WERI-Rb-1 (cell line): ENCODE measurements around the gene SLC25A38.

Experiments
- DNase-seq: peaks from one replicate; pipeline ENCODE4 v3.0.0-alpha.2; 2020
- H3K27ac ChIP-seq: fragments of 250-450 bp; sonication (Bioruptor Pico); 2 replicates; pipeline ENCODE4 v1.5.1; 2020; ENCODE audit warnings: mild to moderate bottlenecking, moderate library complexity
- H3K27me3 ChIP-seq: fragments of 250-450 bp; sonication (Bioruptor Pico); 2 replicates; pipeline ENCODE4 v1.5.1; 2021; ENCODE audit warnings: mild to moderate bottlenecking, low read depth, moderate library complexity; ENCODE audit not compliant: insufficient read depth, severe bottlenecking
- H3K36me3 ChIP-seq: fragments of 250-450 bp; sonication (Bioruptor Pico); 2 replicates; pipeline ENCODE4 v1.5.1; 2020; ENCODE audit warnings: mild to moderate bottlenecking, moderate library complexity
- H3K4me3 ChIP-seq: 2 replicates; pipeline ENCODE4 v1.5.1; 2011; ENCODE audit warnings: low read depth, mild to moderate bottlenecking, control low read depth, low read length
- H3K9me3 ChIP-seq: fragments of 250-450 bp; sonication (Bioruptor Pico); 2 replicates; pipeline ENCODE4 v1.5.1; 2021; ENCODE audit warnings: mild to moderate bottlenecking, moderate library complexity; ENCODE audit not compliant: severe bottlenecking
- TF ChIP-seq, protein P1 (sequence below): IDR thresholded peaks from 2 replicates; pipeline ENCODE4 v1.5.1; 2011; ENCODE audit warnings: low read depth, mild to moderate bottlenecking, control low read depth, inconsistent platforms, low read length

The SLC25A38 gene

DNA sequence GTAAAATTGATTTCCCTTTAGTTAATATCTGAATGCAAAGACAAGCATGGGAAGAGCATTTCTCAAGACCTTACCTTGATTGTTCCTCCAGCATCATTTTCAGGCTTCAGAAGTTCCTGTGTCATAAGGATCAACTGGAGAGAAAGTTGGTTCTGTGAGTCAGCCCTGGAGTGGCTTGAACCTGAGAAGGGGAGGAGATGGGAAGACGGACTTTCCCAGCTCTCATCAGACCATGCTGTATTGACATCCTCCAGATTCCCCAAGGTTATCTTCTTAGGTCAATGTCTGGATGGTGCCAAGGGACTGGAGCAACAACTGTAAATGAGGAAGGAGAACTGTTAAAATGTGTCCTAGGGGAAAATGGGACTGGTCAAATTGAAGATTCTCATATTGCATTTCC lies 44.3 kb downstream of the SLC25A38 start:
- TF ChIP-seq, protein P1, sequence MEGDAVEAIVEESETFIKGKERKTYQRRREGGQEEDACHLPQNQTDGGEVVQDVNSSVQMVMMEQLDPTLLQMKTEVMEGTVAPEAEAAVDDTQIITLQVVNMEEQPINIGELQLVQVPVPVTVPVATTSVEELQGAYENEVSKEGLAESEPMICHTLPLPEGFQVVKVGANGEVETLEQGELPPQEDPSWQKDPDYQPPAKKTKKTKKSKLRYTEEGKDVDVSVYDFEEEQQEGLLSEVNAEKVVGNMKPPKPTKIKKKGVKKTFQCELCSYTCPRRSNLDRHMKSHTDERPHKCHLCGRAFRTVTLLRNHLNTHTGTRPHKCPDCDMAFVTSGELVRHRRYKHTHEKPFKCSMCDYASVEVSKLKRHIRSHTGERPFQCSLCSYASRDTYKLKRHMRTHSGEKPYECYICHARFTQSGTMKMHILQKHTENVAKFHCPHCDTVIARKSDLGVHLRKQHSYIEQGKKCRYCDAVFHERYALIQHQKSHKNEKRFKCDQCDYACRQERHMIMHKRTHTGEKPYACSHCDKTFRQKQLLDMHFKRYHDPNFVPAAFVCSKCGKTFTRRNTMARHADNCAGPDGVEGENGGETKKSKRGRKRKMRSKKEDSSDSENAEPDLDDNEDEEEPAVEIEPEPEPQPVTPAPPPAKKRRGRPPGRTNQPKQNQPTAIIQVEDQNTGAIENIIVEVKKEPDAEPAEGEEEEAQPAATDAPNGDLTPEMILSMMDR: no peak
- H3K4me3 ChIP-seq: no peak overlapping the region
- H3K9me3 ChIP-seq: no peaks in the 10 kb centered on the region
- H3K36me3 ChIP-seq: no peaks in the 10 kb centered on the region
- H3K27me3 ChIP-seq: no peaks in the 10 kb centered on the region
- no peak for DNase-seq
- H3K27ac ChIP-seq: no peak overlapping the region

DNA sequence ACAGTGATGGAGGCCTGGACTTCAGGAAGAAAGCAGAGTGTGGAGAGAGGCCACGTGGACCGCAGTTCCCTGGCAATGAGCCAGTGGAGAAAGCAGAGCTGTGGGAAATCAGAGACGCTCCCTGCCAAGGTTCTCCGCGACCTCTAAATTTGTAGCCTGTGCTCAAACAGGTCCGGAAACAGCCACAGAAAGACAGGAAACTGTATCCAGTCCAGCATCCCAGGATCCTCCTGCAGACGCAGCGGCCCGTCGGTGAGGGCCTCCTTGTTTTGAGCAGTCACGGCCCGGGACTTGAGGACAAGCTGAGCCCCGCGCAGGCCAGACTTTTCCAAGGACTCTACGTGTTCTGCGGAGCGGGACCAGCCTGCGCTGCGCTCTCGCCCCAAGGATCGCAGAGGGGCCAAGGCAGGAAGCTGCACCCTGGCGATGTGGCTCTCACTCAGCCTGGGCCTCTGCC lies 45.6 kb downstream of the SLC25A38 start:
- H3K27ac ChIP-seq: no peak overlapping the region
- TF ChIP-seq, protein P1: no peak
- no peaks in the 10 kb centered on the region for H3K36me3 ChIP-seq
- no peaks in the 10 kb centered on the region for H3K9me3 ChIP-seq
- H3K27me3 ChIP-seq: no peaks in the 10 kb centered on the region
- H3K4me3 ChIP-seq: no peak overlapping the region
- DNase-seq: no peak

DNA sequence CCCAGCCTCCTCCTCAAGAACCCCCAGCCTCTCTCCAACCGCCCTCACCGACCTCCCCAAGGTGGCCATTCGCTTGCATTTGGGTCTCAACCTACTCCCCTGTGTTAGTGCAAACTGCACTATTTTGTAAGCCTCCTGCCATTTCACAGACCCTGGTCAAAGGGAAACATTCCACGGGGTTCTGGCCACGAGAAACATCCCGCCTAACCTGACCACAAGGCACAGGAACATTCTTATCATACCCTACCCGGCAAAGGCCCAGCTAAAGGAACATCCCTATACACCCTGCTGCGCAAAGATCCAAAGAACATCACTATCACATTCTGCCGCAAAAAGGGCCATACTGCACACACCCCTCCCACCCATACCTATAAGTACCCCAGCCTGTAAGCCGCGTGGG lies 46.3 kb downstream of the SLC25A38 start:
- TF ChIP-seq, protein P1: no peak
- DNase-seq: no peak
- H3K9me3 ChIP-seq: no peaks in the 10 kb centered on the region

DNA sequence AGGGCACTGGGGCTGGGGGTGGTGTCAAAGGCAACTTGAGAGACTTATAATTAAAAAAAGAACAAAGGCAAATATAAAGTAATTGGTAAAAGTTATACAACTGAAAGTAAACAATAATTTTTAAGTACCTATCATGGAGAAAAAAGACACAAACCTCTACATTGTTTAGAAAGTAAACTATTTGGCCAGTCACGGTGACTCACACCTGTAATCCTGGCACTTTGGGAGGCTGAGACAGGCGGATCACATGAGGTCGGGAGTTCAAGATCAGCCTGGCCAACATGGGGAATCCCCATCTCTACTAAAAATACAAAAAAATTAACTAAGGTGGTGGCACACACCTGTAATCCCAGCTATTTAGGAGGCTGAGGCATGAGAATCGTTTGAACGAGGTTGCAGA lies 49.2 kb downstream of the SLC25A38 start:
- Histone ChIP-seq H3K36me3 (no peaks in the 10 kb centered on the region), H3K27ac (no peak overlapping the region), H3K4me3 (no peak overlapping the region), H3K27me3 (no peaks in the 10 kb centered on the region), H3K9me3 (no peaks in the 10 kb centered on the region)
- TF ChIP-seq, protein P1: no peak
- DNase-seq: no peak

More for the DNA sequence above, 46.3 kb downstream of the SLC25A38 start:
- Histone ChIP-seq H3K4me3 (no peak overlapping the region), H3K27ac (no peak overlapping the region), H3K36me3 (no peaks in the 10 kb centered on the region), H3K27me3 (no peaks in the 10 kb centered on the region)

DNA sequence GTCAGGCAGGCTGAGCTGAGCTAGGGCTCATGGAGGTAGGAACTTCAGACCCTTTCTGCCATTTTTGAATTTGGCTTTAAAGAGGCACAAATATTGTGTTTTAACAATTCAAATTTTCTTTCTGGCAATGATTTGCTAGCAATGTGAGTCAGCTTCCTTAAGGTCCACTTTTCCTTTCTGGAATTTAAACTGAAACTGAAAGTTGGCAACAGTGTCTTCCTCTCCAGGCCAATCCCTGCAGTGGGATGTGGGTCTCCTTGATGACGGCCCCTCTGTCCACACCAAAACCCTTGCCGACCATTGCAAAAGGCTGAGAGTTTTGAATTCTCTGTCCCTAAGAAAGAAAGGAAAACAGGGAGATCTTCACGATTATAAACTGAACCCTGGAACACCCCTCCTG lies 50.5 kb downstream of the SLC25A38 start:
- Histone ChIP-seq H3K27me3 (no peaks in the 10 kb centered on the region), H3K36me3 (no peaks in the 10 kb centered on the region), H3K27ac (no peak overlapping the region), H3K9me3 (no peaks in the 10 kb centered on the region), H3K4me3 (no peak overlapping the region)
- TF ChIP-seq, protein P1: no peak
- no peak for DNase-seq

DNA sequence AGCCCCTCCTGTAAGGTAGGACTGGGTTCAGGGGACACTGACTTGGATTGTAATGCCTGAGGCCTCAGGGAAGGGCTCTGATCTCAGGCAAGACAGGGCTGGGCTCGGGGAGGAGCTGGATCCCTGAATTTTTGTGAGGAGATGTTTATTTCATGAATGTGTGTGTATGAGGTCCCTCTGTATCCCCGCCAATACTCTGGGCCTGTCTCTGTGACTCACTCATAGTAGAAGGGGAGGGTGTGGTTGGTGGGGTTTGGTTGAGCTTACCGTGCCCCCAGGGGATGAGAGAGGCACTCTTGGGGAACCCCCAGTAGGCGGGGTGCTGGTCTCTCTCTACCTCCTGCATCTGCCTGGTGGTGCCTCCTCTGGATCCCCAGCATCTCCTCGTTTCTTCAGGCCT lies 51.4 kb downstream of the SLC25A38 start:
- H3K27me3 ChIP-seq: no peaks in the 10 kb centered on the region
- TF ChIP-seq, protein P1: no peak
- no peaks in the 10 kb centered on the region for H3K9me3 ChIP-seq
- H3K36me3 ChIP-seq: no peaks in the 10 kb centered on the region
- H3K27ac ChIP-seq: no peak overlapping the region
- H3K4me3 ChIP-seq: no peak overlapping the region
- no peak for DNase-seq
